CD4-positive, alpha-beta T cell (primary cell): Measurements from ENCODE around the gene BAZ1A. TPM values are rescaled to one million over a fixed set of nuclear protein-coding genes. Genes with fewer than 3 reads are reported as not detected.

Experiments
- ATAC-seq: fragments of 200-7000 bp; cut with Tn5 transposase; one replicate; pipeline ENCODE4 v1.10.0; 2022; ENCODE audit warnings: mild to moderate bottlenecking; ENCODE audit not compliant: poor library complexity
- CTCF ChIA-PET: fragments of 350-600 bp; sonication (Branson Sonifier 250); formaldehyde crosslinking; loops from one replicate; lab custom pipeline; 2021; ENCODE audit warnings: antibody characterized with exemption, inconsistent platforms; lab: Charles Lee
- POLR2A ChIA-PET: fragments of 350-600 bp; sonication (Branson Sonifier 250); formaldehyde crosslinking; loops from one replicate; lab custom pipeline; 2021; ENCODE audit warnings: antibody characterized with exemption, inconsistent platforms; lab: Charles Lee
- DNase-seq, 14 experiments: peaks; one replicate each; pipeline ENCODE4 v3.0.0-alpha.2; 2013 to 2020; ENCODE audit warnings: mixed read lengths in 2 of 14
- H3K27ac ChIP-seq, 2 donors: one replicate each; pipeline versions ENCODE4 v1.5.1 to v1.7.0; 2013; ENCODE audit warnings: low read length in 2 of 2, low read depth in 1 of 2, mild to moderate bottlenecking in 1 of 2
- H3K27me3 ChIP-seq, 2 experiments: 1 replicate in 1 of 2; 2 replicates in 1 of 2; pipeline versions ENCODE4 v1.6.1 to v1.7.0; 2013; ENCODE audit warnings: low read length in 2 of 2, control low read depth in 1 of 2, mild to moderate bottlenecking in 1 of 2, moderate library complexity in 1 of 2; ENCODE audit not compliant: insufficient read depth in 2 of 2, control insufficient read depth in 1 of 2
- H3K36me3 ChIP-seq: one replicate; pipeline ENCODE4 v1.6.1; 2013; ENCODE audit warnings: low read length, control low read depth; ENCODE audit not compliant: insufficient read depth
- H3K4me1 ChIP-seq: one replicate; pipeline ENCODE4 v1.6.1; 2013; ENCODE audit warnings: low read length, control low read depth; ENCODE audit not compliant: insufficient read depth
- H3K4me3 ChIP-seq: one replicate; pipeline ENCODE4 v1.5.1; 2013; ENCODE audit warnings: mild to moderate bottlenecking, low read length, moderate library complexity
- H3K9me3 ChIP-seq, 2 experiments: 1 replicate in 1 of 2; 2 replicates in 1 of 2; pipeline versions ENCODE4 v1.6.1 to v1.7.0; 2013; ENCODE audit warnings: low read length in 2 of 2, mild to moderate bottlenecking in 2 of 2, control low read depth in 1 of 2, moderate library complexity in 1 of 2; ENCODE audit not compliant: control insufficient read depth in 1 of 2, insufficient read depth in 1 of 2
- H3K27ac Mint-ChIP-seq: one replicate; pipeline ENCODE4 v1.8.0; 2020; ENCODE audit warnings: mixed read lengths
- H3K27me3 Mint-ChIP-seq: one replicate; pipeline ENCODE4 v1.8.0; 2021; ENCODE audit warnings: mixed read lengths
- H3K36me3 Mint-ChIP-seq: one replicate; pipeline ENCODE4 v1.8.0; 2021; ENCODE audit warnings: low read depth, mixed read lengths
- H3K4me1 Mint-ChIP-seq: one replicate; pipeline ENCODE4 v1.8.0; 2021; ENCODE audit warnings: low read depth, mixed read lengths
- H3K4me3 Mint-ChIP-seq: one replicate; pipeline ENCODE4 v1.8.0; 2020; ENCODE audit warnings: mild to moderate bottlenecking, mixed read lengths
- H3K9me3 Mint-ChIP-seq: one replicate; pipeline ENCODE4 v1.8.0; 2020; ENCODE audit warnings: mixed read lengths
- intact Hi-C, 2 experiments: fragments of 100-400 bp; cut with DNase I in 1 of 2; cut with micrococcal nuclease in 1 of 2; formaldehyde crosslinking; loops; one replicate each; pipeline versions ENCODE4 v1.15.1 to v1.9.0; 2023 to 2025; cut with DNase I, micrococcal nuclease
- total RNA-seq, 174 experiments: library from RNA in 2 of 174; stranded (reverse) in 2 of 174; gene quantifications; one replicate each; pipeline ENCODE4 v1.2.3 and lab custom pipeline; 2021 to 2026
- TF ChIP-seq, protein P1 (sequence below): fragments of 200-600 bp; IDR thresholded peaks from one replicate; pipeline ENCODE4 v1.8.0; 2022; ENCODE audit warnings: antibody characterized with exemption, mild to moderate bottlenecking

Gene BAZ1A
- total RNA-seq, 2 experiments from 2014 or later, result 46.5 to 52.3 TPM

GRCh38 chr14:34714320-34715126, 160.6 kb downstream of the BAZ1A start, which contains the start of gene CFL2:
Gene CFL2, minus strand, starts transcription at chr14:34714593. Its CDS starts 53 bp downstream, at chr14:34714540.
- intact Hi-C loops, result loop anchor here in 1 of 2 experiments (5.0 kb wide), 2 partner anchors 82 to 268 kb away; partner anchors contain the start of genes SNX6 and SRP54
- Histone ChIP-seq H3K4me3 (peak within 1 kb of the TSS; percentile 78), H3K27ac (peak within 1 kb of the TSS; percentile 31 to 52), H3K9me3 (no peaks in the 10 kb centered on the region), H3K36me3 (no peaks in the 10 kb centered on the region), H3K4me1 (peaks cover 9% of the 10 kb centered on the region), H3K27me3 (no peaks in the 10 kb centered on the region)
- TF ChIP-seq, protein P1, sequence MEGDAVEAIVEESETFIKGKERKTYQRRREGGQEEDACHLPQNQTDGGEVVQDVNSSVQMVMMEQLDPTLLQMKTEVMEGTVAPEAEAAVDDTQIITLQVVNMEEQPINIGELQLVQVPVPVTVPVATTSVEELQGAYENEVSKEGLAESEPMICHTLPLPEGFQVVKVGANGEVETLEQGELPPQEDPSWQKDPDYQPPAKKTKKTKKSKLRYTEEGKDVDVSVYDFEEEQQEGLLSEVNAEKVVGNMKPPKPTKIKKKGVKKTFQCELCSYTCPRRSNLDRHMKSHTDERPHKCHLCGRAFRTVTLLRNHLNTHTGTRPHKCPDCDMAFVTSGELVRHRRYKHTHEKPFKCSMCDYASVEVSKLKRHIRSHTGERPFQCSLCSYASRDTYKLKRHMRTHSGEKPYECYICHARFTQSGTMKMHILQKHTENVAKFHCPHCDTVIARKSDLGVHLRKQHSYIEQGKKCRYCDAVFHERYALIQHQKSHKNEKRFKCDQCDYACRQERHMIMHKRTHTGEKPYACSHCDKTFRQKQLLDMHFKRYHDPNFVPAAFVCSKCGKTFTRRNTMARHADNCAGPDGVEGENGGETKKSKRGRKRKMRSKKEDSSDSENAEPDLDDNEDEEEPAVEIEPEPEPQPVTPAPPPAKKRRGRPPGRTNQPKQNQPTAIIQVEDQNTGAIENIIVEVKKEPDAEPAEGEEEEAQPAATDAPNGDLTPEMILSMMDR, result no peak
- H3K36me3 Mint-ChIP-seq, result peaks cover 22% of the 10 kb centered on the region
- CTCF ChIA-PET, result interaction anchor here (0.5 to 1.8 kb wide), 2 partner anchors 8 to 63 kb away, joined by 3 to 9 read pairs; no protein-coding TSS in a partner anchor
- H3K27ac Mint-ChIP-seq, result peak within 1 kb of the TSS; percentile 90
- peaks cover 31% of the 10 kb centered on the region for H3K4me1 Mint-ChIP-seq
- ATAC-seq (peak; percentile 87), DNase-seq (peak; percentile 34 to 92 (median 61))
- H3K9me3 Mint-ChIP-seq, result no peaks in the 10 kb centered on the region
- H3K27me3 Mint-ChIP-seq, result no peaks in the 10 kb centered on the region
- peak within 1 kb of the TSS; percentile 94 for H3K4me3 Mint-ChIP-seq
- POLR2A ChIA-PET, result interaction anchor here (0.8 to 3.0 kb wide), 7 partner anchors 8 to 690 kb away, joined by 3 to 11 read pairs (median 3); partner anchors contain the start of genes FAM177A1, NFKBIA, SNX6 and SRP54

DNA sequence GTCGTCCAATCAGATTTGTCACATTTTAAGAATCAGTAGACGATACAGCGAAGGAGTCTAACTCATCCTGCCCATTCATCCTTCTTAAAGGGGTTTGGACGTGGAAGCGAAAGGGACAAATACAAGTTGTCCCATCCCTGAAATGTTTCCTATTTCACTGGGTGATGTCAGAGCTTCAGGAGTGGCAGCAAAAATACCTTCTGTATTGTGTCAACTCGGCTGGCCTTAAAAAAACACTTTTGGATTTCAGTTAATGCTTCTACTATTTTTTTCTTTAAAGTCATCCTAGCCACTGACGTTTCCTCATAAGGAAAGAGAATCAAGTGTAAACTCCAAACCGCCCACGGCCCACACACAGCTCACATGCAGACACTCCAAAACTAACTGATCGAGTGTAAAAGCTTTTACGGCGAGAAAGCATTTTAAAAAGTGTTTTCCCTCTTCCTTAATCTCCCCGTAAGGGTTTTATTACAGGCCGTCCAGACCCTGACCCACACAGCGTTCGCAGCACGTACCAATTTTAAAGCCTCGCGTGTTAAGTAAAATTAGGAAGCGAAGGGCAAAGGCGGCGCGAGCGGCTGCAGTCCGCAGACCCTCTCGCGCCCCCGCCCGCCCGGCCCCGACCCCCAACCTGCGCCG, 161.4 kb downstream of the BAZ1A start:
- no peaks in the 10 kb centered on the region for H3K27me3 ChIP-seq
- peak overlapping the region in 1 of 2 donors; percentile 31 for H3K27ac ChIP-seq
- DNase-seq, result peak in 5 of 14 experiments; percentile 0 to 53 (median 36)
- peak overlapping the region; percentile 78 for H3K4me3 ChIP-seq
- peaks cover 31% of the 10 kb centered on the region for H3K4me1 Mint-ChIP-seq
- H3K36me3 ChIP-seq, result no peaks in the 10 kb centered on the region
- no peaks in the 10 kb centered on the region for H3K9me3 Mint-ChIP-seq
- peak overlapping the region; percentile 85 for H3K27ac Mint-ChIP-seq
- intact Hi-C loops, result no loop called here
- no peaks in the 10 kb centered on the region for H3K27me3 Mint-ChIP-seq
- TF ChIP-seq, protein P1, result no peak
- peaks cover 9% of the 10 kb centered on the region for H3K4me1 ChIP-seq
- peak overlapping the region; percentile 94 for H3K4me3 Mint-ChIP-seq
- no peak for ATAC-seq
- no peaks in the 10 kb centered on the region for H3K9me3 ChIP-seq
- ChIA-PET CTCF (interaction anchor here (1.8 kb wide), 1 partner anchor 9 kb away, joined by 9 read pairs; no protein-coding TSS in a partner anchor), POLR2A (interaction anchor here (0.8 to 3.0 kb wide), 5 partner anchors 9 to 691 kb away, joined by 3 to 11 read pairs (median 4); partner anchors contain the start of genes NFKBIA and SNX6)
- peaks cover 22% of the 10 kb centered on the region for H3K36me3 Mint-ChIP-seq

- intact Hi-C loops, result no loop called here
- peaks cover 9% of the 10 kb centered on the region for H3K4me1 ChIP-seq
- no peaks in the 10 kb centered on the region for H3K9me3 Mint-ChIP-seq
- H3K27ac Mint-ChIP-seq, result peak overlapping the region; percentile 85
- no peak for DNase-seq
- ATAC-seq, result no peak
- H3K36me3 ChIP-seq, result no peaks in the 10 kb centered on the region
- ChIA-PET CTCF (interaction anchor here (0.9 to 1.8 kb wide), 2 partner anchors 9 kb away, joined by 4 to 9 read pairs; no protein-coding TSS in a partner anchor), POLR2A (interaction anchor here (0.8 to 3.0 kb wide), 4 partner anchors 10 to 270 kb away, joined by 3 to 11 read pairs (median 7); partner anchors contain the start of genes SNX6 and SRP54)
- H3K27me3 Mint-ChIP-seq, result no peaks in the 10 kb centered on the region
- peak overlapping the region; percentile 94 for H3K4me3 Mint-ChIP-seq
- peaks cover 31% of the 10 kb centered on the region for H3K4me1 Mint-ChIP-seq
- H3K4me3 ChIP-seq, result peak overlapping the region; percentile 78
- H3K27ac ChIP-seq, result no peak overlapping the region
- no peaks in the 10 kb centered on the region for H3K27me3 ChIP-seq
- no peaks in the 10 kb centered on the region for H3K9me3 ChIP-seq
- H3K36me3 Mint-ChIP-seq, result peaks cover 22% of the 10 kb centered on the region
- TF ChIP-seq, protein P1, result no peak
Measured at GRCh38 chr14:34713122-34713680, 162.0 kb downstream of the BAZ1A start.
